H1 (cell line): ENCODE measurements around the gene PITPNB. TPM values are rescaled to one million over a fixed set of nuclear protein-coding genes. Genes with fewer than 3 reads are reported as not detected.

Experiments
- CTCF ChIA-PET: fragments of 300-600 bp; sonication (Branson Sonifier 250); formaldehyde crosslinking; loops from one replicate; lab custom pipeline; 2021; ENCODE audit not compliant: partially characterized antibody; lab: Charles Lee
- POLR2A ChIA-PET: fragments of 300-600 bp; sonication (Branson Sonifier 250); formaldehyde crosslinking; loops from one replicate; lab custom pipeline; 2021; ENCODE audit warnings: inconsistent platforms; ENCODE audit not compliant: partially characterized antibody; lab: Charles Lee
- DNase-seq, 2 experiments: peaks; one replicate each; pipeline versions ENCODE4 v3.0.0 to v3.0.0-alpha.2; 2010 to 2022; ENCODE audit warnings: low spot score in 2 of 2, low read depth in 1 of 2, mixed read lengths in 1 of 2
- FAIRE-seq: peaks from 2 replicates; lab custom pipeline; 2011; peaks lifted over from hg19 to GRCh38; lab: Jason Lieb, UNC
- H2AFZ ChIP-seq: 2 replicates; pipeline ENCODE4 v1.8.1; 2012; ENCODE audit warnings: low read length, inconsistent platforms
- H2AK5ac ChIP-seq: 2 replicates; pipeline ENCODE4 v1.6.1; 2013; ENCODE audit warnings: low read depth, low read length
- H2BK120ac ChIP-seq: replicated peaks from 2 replicates; pipeline ENCODE3; 2013; ENCODE audit warnings: low read depth, low read length, inconsistent platforms
- H2BK12ac ChIP-seq: 2 replicates; pipeline ENCODE4 v1.6.1; 2013; ENCODE audit warnings: low read depth, low read length
- H2BK15ac ChIP-seq: 2 replicates; pipeline ENCODE4 v1.6.1; 2013; ENCODE audit warnings: low read length
- H2BK20ac ChIP-seq: 2 replicates; pipeline ENCODE4 v1.6.1; 2013; ENCODE audit warnings: low read length
- H2BK5ac ChIP-seq: 2 replicates; pipeline ENCODE4 v1.6.1; 2013; ENCODE audit warnings: low read depth, low read length
- H3K14ac ChIP-seq: 2 replicates; pipeline ENCODE4 v1.6.1; 2013; ENCODE audit warnings: inconsistent platforms; ENCODE audit not compliant: insufficient read length
- H3K18ac ChIP-seq: 2 replicates; pipeline ENCODE4 v1.6.1; 2013; ENCODE audit warnings: low read length; ENCODE audit errors: extremely low read depth
- H3K23ac ChIP-seq: 2 replicates; pipeline ENCODE4 v1.6.1; 2013; ENCODE audit warnings: inconsistent platforms; ENCODE audit not compliant: insufficient read length
- H3K23me2 ChIP-seq: 2 replicates; pipeline ENCODE4 v1.6.1; 2013; ENCODE audit warnings: low read depth, low read length
- H3K27ac ChIP-seq: 2 replicates; pipeline ENCODE4 v1.6.1; 2011; ENCODE audit warnings: low read depth, low read length, inconsistent platforms
- H3K27me3 ChIP-seq, 4 experiments: replicated peaks in 1 of 4; 1 replicate in 1 of 4; 2 replicates in 3 of 4; pipeline versions ENCODE4 v1.6.1 to v1.8.1; 2011 to 2013; ENCODE audit warnings: low read length in 3 of 4, mild to moderate bottlenecking in 3 of 4, inconsistent platforms in 2 of 4, mixed read lengths in 2 of 4, moderate library complexity in 1 of 4; ENCODE audit not compliant: control insufficient read depth in 3 of 4, insufficient read depth in 3 of 4; ENCODE audit errors: extremely low read depth in 1 of 4
- H3K36me3 ChIP-seq, 4 experiments: 2 replicates each; pipeline versions ENCODE4 v1.6.1 to v1.8.1; 2011 to 2013; ENCODE audit warnings: mild to moderate bottlenecking in 4 of 4, low read length in 3 of 4, moderate library complexity in 2 of 4, control low read depth in 1 of 4, inconsistent platforms in 1 of 4; ENCODE audit not compliant: insufficient read depth in 4 of 4, control insufficient read depth in 2 of 4
- H3K4ac ChIP-seq: replicated peaks from 2 replicates; pipeline ENCODE3; 2013; ENCODE audit warnings: low read length, low read depth, mixed read lengths, inconsistent platforms; ENCODE audit not compliant: insufficient read length
- H3K4me1 ChIP-seq, 4 experiments: replicated peaks in 1 of 4; 1 replicate in 1 of 4; 2 replicates in 3 of 4; pipeline versions ENCODE4 v1.6.1 to v1.8.1; 2011 to 2013; ENCODE audit warnings: low read length in 3 of 4, inconsistent platforms in 2 of 4, mixed read lengths in 1 of 4; ENCODE audit not compliant: insufficient read depth in 4 of 4, control insufficient read depth in 3 of 4
- H3K4me2 ChIP-seq, 2 experiments: 2 replicates each; pipeline versions ENCODE4 v1.6.1 to v1.8.1; 2011 to 2013; ENCODE audit warnings: low read depth in 2 of 2, low read length in 2 of 2, control low read depth in 1 of 2, inconsistent platforms in 1 of 2, mild to moderate bottlenecking in 1 of 2; ENCODE audit not compliant: insufficient read depth in 1 of 2
- H3K4me3 ChIP-seq, 4 experiments: fragments of 200-600, 300-600 bp in 1 of 4; sonication (generic), shearing (Covaris generic), sonication (Bioruptor Twin) in 1 of 4; 2 replicates each; pipeline versions ENCODE4 v1.5.1 to v1.8.1; 2011 to 2016; ENCODE audit warnings: low read length in 4 of 4, low read depth in 3 of 4, control low read depth in 2 of 4, inconsistent platforms in 2 of 4, mild to moderate bottlenecking in 2 of 4, mixed read lengths in 1 of 4, moderate library complexity in 1 of 4; ENCODE audit not compliant: insufficient read depth in 2 of 4; ENCODE audit errors: extremely low read depth in 1 of 4
- H3K56ac ChIP-seq: replicated peaks from 2 replicates; pipeline ENCODE3; 2013; ENCODE audit warnings: low read depth, mild to moderate bottlenecking, mixed read lengths, low read length, inconsistent platforms; ENCODE audit not compliant: insufficient read length
- H3K79me1 ChIP-seq: 2 replicates; pipeline ENCODE4 v1.6.1; 2013; ENCODE audit warnings: low read depth, low read length, control low read depth
- H3K79me2 ChIP-seq, 2 experiments: 2 replicates each; pipeline versions ENCODE4 v1.6.1 to v1.8.1; 2012 to 2013; ENCODE audit warnings: low read length in 2 of 2, mild to moderate bottlenecking in 2 of 2, inconsistent platforms in 1 of 2; ENCODE audit not compliant: insufficient read depth in 2 of 2, control insufficient read depth in 1 of 2
- H3K9ac ChIP-seq, 4 experiments: replicated peaks in 1 of 4; 1 replicate in 1 of 4; 2 replicates in 3 of 4; pipeline versions ENCODE4 v1.6.1 to v1.8.1; 2011 to 2013; ENCODE audit warnings: low read depth in 3 of 4, low read length in 3 of 4, control low read depth in 2 of 4, mild to moderate bottlenecking in 2 of 4, moderate library complexity in 2 of 4, inconsistent platforms in 1 of 4; ENCODE audit errors: extremely low read depth in 1 of 4
- H3K9me3 ChIP-seq, 2 experiments: 2 replicates each; pipeline versions ENCODE4 v1.6.1 to v1.8.1; 2012 to 2013; ENCODE audit warnings: mild to moderate bottlenecking in 2 of 2, moderate library complexity in 2 of 2, control low read depth in 1 of 2, inconsistent platforms in 1 of 2, low read depth in 1 of 2, low read length in 1 of 2, mixed read lengths in 1 of 2; ENCODE audit not compliant: insufficient read depth in 2 of 2
- H4K20me1 ChIP-seq, 2 experiments: replicated peaks in 1 of 2; 2 replicates each; pipeline versions ENCODE3 to v1.8.1; 2011 to 2013; ENCODE audit warnings: inconsistent platforms in 2 of 2, low read length in 2 of 2, mild to moderate bottlenecking in 1 of 2; ENCODE audit not compliant: insufficient read depth in 2 of 2, control insufficient read depth in 1 of 2
- H4K5ac ChIP-seq: 2 replicates; pipeline ENCODE4 v1.6.1; 2013; ENCODE audit warnings: low read length, low read depth, mixed read lengths, inconsistent platforms; ENCODE audit not compliant: insufficient read length
- H4K8ac ChIP-seq: 2 replicates; pipeline ENCODE4 v1.8.0; 2013; ENCODE audit warnings: mild to moderate bottlenecking, moderate library complexity, low read length, inconsistent platforms; ENCODE audit not compliant: insufficient read depth; ENCODE audit errors: extremely low read depth
- H4K91ac ChIP-seq: replicated peaks from 2 replicates; pipeline ENCODE3; 2013; ENCODE audit warnings: low read length, mixed read lengths, inconsistent platforms; ENCODE audit not compliant: insufficient read length
- KDM4A ChIP-seq: IDR thresholded peaks from one replicate; pipeline ENCODE4 v1.7.1; 2012; ENCODE audit warnings: low read depth, mild to moderate bottlenecking, moderate library complexity, low read length, inconsistent platforms; ENCODE audit not compliant: severe bottlenecking
- RXRA ChIP-seq: IDR thresholded peaks from 2 replicates; pipeline ENCODE4 v1.6.1; 2011; ENCODE audit warnings: low read depth, mild to moderate bottlenecking, low read length, moderate library complexity; ENCODE audit not compliant: insufficient read depth
- TAF7 ChIP-seq: optimal IDR thresholded peaks from 2 replicates; pipeline ENCODE3; 2011; ENCODE audit warnings: low read depth, mild to moderate bottlenecking, inconsistent platforms, low read length, moderate library complexity, borderline replicate concordance
- WGBS, 2 experiments: shearing (Covaris generic) in 1 of 2; methylation state at CpG; one replicate each; pipeline versions ENCODE4 v1.1.6 to v1.1.7; 2013 to 2015; ENCODE audit warnings: low lambda C conversion rate in 2 of 2, mixed read lengths in 2 of 2, inconsistent platforms in 1 of 2, low coverage in 1 of 2, missing lambda C conversion rate in 1 of 2; ENCODE audit not compliant: insufficient replicate concordance in 2 of 2, insufficient coverage in 1 of 2, insufficient read length in 1 of 2; ENCODE audit errors: extremely low coverage in 1 of 2, missing lambda C conversion rate in 1 of 2; 5-methylcytosine and 5-hydroxymethylcytosine counted together
- polyA plus RNA-seq, 7 experiments: library from polyadenylated mRNA; depleted of rRNA in 3 of 7; stranded (reverse) in 5 of 7; unstranded in 2 of 7; fragments of >200 nt in 5 of 7; fragments of 200-250 nt in 2 of 7; gene quantifications; 1 replicate in 5 of 7; 2 replicates in 1 of 7; 4 replicates in 1 of 7; pipeline versions ENCODE4 v1.2.1 to v1.2.3, GENCODE V29; 2011 to 2013; ENCODE audit warnings: missing spikeins in 2 of 7, mixed read lengths in 2 of 7
- total RNA-seq: library from RNA; stranded (reverse); fragmentation: NEBNext Ultra II Directional; extraction: Animal tissue kit (Norgen Biotek cat#: 25700); gene quantifications from 2 replicates; pipeline ENCODE4 v1.2.1, GENCODE V29; 2021

The PITPNB gene
- total and polyA plus RNA-seq, 2 of the 8 experiments (the other 6 are each of a cell fraction or from before 2014, with no cell fraction given) = 24.6 to 89.3 TPM

DNA sequence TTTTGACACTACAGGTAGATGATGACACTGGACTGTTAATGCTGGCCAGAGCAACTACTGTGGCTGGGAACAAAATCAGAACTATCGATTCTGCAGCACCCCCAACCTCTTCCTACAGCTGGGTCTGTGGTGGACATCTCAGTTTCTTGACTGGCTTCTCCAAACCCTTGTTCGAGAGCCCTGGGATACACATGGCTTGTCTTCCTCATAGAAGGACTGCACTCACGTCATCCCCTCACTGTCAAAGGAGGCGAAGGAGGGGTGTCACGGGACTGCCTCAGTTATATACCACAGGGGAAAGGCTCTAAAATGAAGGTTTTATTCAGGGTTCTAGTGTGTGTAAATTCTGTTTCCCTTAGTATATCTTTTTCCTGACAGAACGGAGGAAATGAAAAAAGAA, 44.9 kb downstream of the PITPNB start:
- Histone ChIP-seq H2BK12ac (no peak overlapping the region), H3K79me2 (peaks cover 0 to 14% of the 10 kb centered on the region in 2 experiments; a peak in 2 of 4 replicates), H2AK5ac (no peak overlapping the region), H2BK120ac (no peak overlapping the region), H3K27ac (no peak overlapping the region), H3K23me2 (no peaks in the 10 kb centered on the region), H2AFZ (no peak overlapping the region), H2BK5ac (no peak overlapping the region), H3K23ac (no peak overlapping the region), H3K4ac (no peak overlapping the region), H4K8ac (no peak overlapping the region), H3K9me3 (no peaks in the 10 kb centered on the region)
- WGBS, 2 experiments = 94% methylated on average over 6 of the region's 6 CpGs; no CpG with 5 or more reads in 1 of the 2 experiments
- CTCF ChIA-PET = interaction anchor here (1.0 to 2.8 kb wide), 3 partner anchors 10 to 14 kb away, joined by 3 to 10 read pairs (median 5); no protein-coding TSS in a partner anchor
- no peak for TF ChIP-seq TAF7
- no peak for TF ChIP-seq KDM4A
- no peak for TF ChIP-seq RXRA
- TF ChIP-seq, all 59 proteins: peak for 0
- no peak overlapping the region for H3K4me2 ChIP-seq
- H3K79me1 ChIP-seq = peaks cover 5% of the 10 kb centered on the region
- H3K14ac ChIP-seq = no peak overlapping the region
- no peak overlapping the region for H3K4me3 ChIP-seq
- H3K18ac ChIP-seq = no peak overlapping the region
- no peak overlapping the region for H4K5ac ChIP-seq
- H3K27me3 ChIP-seq = no peaks in the 10 kb centered on the region
- POLR2A ChIA-PET = no interaction called here
- peaks cover 0 to 6% (median 0%) of the 10 kb centered on the region in 4 experiments; a peak in 2 of 7 replicates for H3K4me1 ChIP-seq
- DNase-seq = no peak
- H3K36me3 ChIP-seq = peaks cover 4 to 26% (median 12%) of the 10 kb centered on the region in 4 experiments; a peak in 7 of 8 replicates
- no peak overlapping the region for H2BK15ac ChIP-seq
- H3K9ac ChIP-seq = no peak overlapping the region
- FAIRE-seq = no peak
- H3K56ac ChIP-seq = no peak overlapping the region
- H4K20me1 ChIP-seq = peaks cover 6 to 14% of the 10 kb centered on the region in 2 experiments
- H2BK20ac ChIP-seq = no peak overlapping the region
- no peak overlapping the region for H4K91ac ChIP-seq
